Kidney capillary endothelial cell (primary cell): ENCODE data around the gene BANK1.

Source experiments
- DNase-seq: peaks from one replicate; pipeline ENCODE4 v3.0.0-alpha.2; 2018; ENCODE audit warnings: low spot score

BANK1 gene

GRCh38 chr4:101956068-101956825 is 165.7 kb downstream of the BANK1 start:
- DNase-seq: no peak

- DNase-seq: no peak
Measured at GRCh38 chr4:101958547-101958946, 168.0 kb downstream of the BANK1 start.

GRCh38 chr4:101960431-101960830 is 169.9 kb downstream of the BANK1 start:
- DNase-seq: no peak

GRCh38 chr4:101961144-101961543 is 170.6 kb downstream of the BANK1 start:
- no peak for DNase-seq

DNA sequence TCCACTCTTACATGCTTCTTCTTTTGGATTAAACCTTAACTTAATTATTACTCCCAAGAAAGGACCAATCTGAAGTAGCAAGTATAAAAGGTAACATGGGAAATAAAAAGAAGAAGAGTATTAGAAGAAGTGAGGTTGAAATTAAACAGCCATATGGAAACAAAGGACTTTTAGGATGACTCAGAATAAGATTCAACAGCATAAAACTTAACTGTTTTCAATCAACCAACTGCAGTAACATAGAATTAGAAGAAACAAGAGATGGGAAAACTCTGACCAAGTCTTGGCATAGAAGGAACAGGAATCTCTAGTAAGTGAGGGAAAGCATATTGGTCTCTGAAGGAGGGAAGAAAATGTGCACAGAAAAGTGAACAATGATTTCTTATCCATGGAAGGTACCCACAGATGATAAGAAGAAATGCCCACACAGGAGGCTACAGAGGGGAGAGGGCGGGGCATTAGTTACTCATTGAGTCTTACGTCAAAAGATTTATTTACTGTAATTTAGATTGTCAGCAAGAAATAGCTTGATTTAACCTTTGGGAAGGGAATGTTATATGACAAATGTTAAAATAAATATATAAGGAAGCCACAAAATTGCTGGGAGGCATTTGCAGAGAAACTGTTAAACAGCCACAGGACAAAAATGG is 177.3 kb downstream of the BANK1 start:
- DNase-seq: no peak

GRCh38 chr4:101968364-101968763 is 177.8 kb downstream of the BANK1 start:
- DNase-seq: no peak

DNA sequence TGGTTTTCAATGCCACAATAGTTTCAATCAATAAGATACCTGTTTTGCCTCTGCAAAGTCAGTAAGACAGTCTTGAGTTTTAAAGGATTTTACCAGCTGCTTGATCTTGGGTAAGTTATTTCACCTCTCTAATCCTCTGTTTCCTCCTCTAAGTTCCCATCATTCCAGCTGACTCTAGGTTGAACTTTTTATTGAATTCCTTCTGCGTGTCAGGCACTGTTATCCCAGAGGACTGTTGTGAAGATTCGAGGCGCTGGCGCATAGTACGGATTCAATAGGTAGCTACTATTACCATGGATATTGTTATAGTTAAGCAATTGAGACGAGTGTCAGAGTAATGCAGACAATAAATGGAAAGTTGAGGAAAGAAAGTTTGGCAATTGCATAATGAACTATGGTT is 179.4 kb downstream of the BANK1 start:
- no peak for DNase-seq

GRCh38 chr4:101970547-101971155 is 180.1 kb downstream of the BANK1 start:
- no peak for DNase-seq

DNA sequence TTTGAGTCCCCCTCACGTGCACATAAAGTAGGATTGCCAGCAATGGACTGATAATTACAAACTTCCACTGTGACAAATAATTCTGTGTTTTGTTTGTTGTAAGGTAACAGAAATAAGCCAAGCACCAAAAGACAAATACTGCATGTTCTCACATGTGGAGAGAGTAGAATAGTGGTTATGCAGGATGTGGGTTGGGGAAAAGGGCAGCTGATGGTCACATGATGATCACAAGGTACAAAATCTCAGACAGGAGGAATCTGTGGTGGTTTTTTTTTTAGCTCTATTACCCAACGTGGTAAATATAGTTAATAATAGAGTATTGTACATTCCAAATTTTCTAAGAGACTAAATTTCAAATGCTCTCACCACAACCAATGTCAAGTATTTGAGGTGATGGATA is 182.3 kb downstream of the BANK1 start:
- no peak for DNase-seq

DNA sequence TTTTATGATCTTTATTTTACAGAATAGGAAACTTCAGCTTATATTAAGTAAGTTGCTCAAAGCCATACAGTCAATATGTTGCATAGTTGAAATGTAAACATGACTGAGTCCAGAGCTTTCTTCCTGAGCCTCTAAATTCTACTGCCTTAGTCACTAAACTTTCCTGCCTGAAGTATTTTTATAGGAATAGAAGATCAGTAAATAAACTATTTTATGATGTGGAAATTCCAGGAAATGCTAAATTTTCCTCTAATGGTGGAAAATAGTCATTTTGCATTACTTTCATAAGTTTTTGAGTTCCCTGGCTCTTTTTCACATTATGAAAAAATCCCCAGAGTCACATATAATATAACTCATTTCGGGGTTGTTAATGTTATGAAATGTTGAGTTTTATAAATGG is 182.8 kb downstream of the BANK1 start:
- no peak for DNase-seq

DNA sequence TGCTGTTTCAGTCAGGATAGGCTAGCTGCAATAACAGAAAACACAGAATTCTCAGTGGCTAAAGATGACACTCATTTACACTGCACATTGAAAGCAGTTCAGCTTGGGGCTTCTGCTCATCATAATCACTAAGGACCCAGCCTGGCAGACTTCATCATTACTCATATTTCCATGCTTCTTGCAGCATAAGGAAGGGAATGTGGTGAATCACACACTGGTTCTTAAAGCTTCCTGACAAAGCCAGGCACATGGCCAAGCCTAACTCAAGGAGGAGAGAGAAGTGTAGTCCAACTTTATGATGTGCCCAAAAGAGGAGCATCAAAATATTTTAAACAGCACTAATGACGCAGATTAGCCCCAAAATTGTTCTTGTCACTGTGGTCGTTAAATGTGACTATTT is 186.5 kb downstream of the BANK1 start:
- DNase-seq: peak; percentile 95

DNA sequence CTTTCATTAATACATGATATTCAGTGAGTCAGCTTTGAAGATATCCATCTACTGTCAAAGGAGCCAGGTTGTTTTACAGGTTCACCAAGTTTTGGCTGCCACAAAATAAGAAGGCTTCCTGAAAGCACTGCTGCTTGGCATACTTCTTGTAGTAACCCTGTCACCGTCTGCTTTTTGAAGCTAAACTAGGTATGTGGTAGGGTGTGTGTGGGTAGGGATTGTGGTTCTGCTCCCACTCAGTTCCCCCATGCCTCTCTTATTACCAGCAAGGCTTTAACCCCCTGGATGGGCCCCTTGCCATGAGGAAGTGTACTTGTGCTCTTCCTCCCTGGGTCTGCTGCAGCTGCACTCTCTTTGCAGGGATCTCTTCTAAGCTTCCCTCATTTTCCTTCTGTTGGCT is 191.2 kb downstream of the BANK1 start:
- no peak for DNase-seq

DNA sequence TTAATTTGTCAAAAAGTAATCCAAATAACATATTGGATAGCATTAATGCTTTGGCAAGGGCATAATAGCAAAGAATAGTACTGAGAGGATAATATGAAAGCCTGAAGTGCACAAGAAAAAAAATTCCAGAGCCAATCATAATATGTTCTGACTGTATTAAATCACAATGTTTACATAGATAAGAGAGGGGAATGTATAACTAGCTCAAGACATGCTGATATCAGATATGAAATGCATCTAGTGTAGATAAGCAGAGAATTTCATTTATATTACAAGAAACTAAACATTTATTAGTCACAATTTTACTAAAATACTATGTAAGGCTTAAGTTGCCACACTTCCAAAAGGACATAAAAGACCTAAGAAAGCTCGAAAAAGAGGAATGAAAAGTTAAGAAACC is 193.3 kb downstream of the BANK1 start:
- DNase-seq: no peak

DNA sequence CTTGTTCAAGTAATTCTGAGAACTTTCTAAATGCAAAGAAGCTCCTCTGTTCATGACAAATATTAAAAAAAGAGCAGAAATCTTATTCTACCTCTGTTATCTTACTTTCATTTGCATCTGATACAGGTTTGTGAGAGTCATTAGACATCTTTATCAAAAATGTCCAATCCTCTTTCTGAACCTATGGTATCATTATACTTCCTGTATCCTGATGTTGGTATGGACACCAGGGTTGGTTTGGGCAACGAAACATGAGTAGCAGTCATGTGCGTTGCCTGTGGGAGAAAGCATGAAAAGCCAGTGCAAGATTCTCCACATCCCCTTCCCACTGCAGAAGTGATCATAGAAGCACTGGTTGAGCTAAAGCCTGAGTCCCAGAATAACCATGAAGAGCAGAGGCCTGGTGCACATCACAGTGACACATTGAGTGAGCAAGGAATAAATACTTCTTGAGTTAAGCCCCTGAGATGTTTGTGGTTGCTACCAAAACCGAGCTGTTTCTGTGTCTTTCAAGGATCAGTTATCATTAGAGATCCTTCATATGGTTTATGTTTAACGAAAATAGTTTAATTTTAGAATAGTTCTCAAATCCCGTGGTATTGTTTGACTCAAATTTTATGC is 197.2 kb downstream of the BANK1 start:
- DNase-seq: no peak

DNA sequence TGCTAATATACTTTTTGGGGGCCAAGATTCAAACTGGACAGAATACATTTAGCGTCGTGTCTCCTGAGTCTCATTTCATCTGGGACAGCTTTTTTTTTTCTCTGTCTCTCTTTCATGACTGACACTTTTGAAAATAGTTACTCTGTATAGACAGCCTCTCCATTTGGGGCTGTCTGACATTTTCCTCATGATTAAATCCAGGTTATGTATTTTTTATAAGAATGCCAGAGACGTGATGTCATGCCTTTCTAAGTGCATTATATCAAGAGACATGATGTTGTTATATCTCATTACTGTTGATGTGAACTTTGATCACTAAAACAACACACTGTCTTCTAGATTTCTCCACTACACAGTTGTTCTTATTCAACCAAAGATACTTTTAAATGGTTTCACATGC is 199.0 kb downstream of the BANK1 start:
- DNase-seq: no peak

DNA sequence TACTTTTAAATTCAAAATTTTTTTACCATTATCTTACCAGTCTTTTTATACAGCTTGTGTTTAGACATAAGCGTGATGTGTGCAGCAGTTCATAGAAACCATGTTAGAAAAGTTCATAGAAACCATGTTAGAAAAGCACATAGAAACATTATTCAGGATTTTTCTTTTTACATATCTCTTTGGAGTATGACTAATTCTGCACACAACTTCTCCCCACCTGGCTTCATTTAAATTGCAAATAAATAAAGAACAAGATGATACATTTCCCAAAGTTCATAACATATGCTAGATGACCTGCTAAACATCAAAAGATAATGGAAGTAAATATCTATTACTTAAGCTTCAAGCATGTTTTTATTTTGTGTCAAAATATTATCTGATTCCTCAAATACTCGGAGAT is 201.9 kb downstream of the BANK1 start:
- no peak for DNase-seq

GRCh38 chr4:101993002-101993841 is 202.7 kb downstream of the BANK1 start:
- no peak for DNase-seq

GRCh38 chr4:101993842-101994775 is 203.6 kb downstream of the BANK1 start:
- DNase-seq: no peak

GRCh38 chr4:102007959-102008425 is 217.5 kb downstream of the BANK1 start:
- no peak for DNase-seq

GRCh38 chr4:102008711-102009110 is 218.2 kb downstream of the BANK1 start:
- no peak for DNase-seq

- peak; percentile 25 for DNase-seq
Measured at GRCh38 chr4:102022343-102022742, 231.8 kb downstream of the BANK1 start.
